T-helper 2 cell treated with Interferon-gamma antibody and Interleukin-4, amounts not matched to agents 5 μg/mL and 100 μg/mL, for 36 hours (primary cell): Measurements from ENCODE around the gene METRN.
"Not testable (repeated sequence)": the region's sequence is repeated elsewhere in the genome, so short reads cannot be mapped to it uniquely, and the experiment has no call there.

Source experiments
- DNase-seq: peaks from one replicate; pipeline ENCODE4 v3.0.0; 2021; ENCODE audit warnings: low spot score
- H3K27ac Mint-ChIP-seq: one replicate; pipeline ENCODE4 v1.8.0; 2021; ENCODE audit warnings: mild to moderate bottlenecking, mixed read lengths
- H3K27me3 Mint-ChIP-seq: one replicate; pipeline ENCODE4 v1.8.0; 2021; ENCODE audit warnings: low read depth, mixed read lengths
- H3K36me3 Mint-ChIP-seq: one replicate; pipeline ENCODE4 v1.8.0; 2021; ENCODE audit warnings: low read depth, mixed read lengths
- H3K4me1 Mint-ChIP-seq: one replicate; pipeline ENCODE4 v1.8.0; 2021; ENCODE audit warnings: low read depth, mixed read lengths
- H3K4me3 Mint-ChIP-seq: one replicate; pipeline ENCODE4 v1.8.0; 2022; ENCODE audit warnings: mild to moderate bottlenecking, moderate library complexity, mixed read lengths
- H3K9me3 Mint-ChIP-seq: one replicate; pipeline ENCODE4 v1.8.0; 2021; ENCODE audit warnings: mixed read lengths

METRN gene

GRCh38 chr16:747978-748746 lies 33.2 kb downstream of the METRN start:
- no peaks in the 10 kb centered on the region for H3K4me1 Mint-ChIP-seq
- no peaks in the 10 kb centered on the region for H3K36me3 Mint-ChIP-seq
- H3K27me3 Mint-ChIP-seq = no peaks in the 10 kb centered on the region

GRCh38 chr16:749010-749409 lies 34.1 kb downstream of the METRN start:
- H3K9me3 Mint-ChIP-seq = no peaks in the 10 kb centered on the region
- no peak overlapping the region for H3K27ac Mint-ChIP-seq
- no peaks in the 10 kb centered on the region for H3K36me3 Mint-ChIP-seq
- no peak for DNase-seq
- H3K4me3 Mint-ChIP-seq = no peak overlapping the region
- no peaks in the 10 kb centered on the region for H3K4me1 Mint-ChIP-seq
- no peaks in the 10 kb centered on the region for H3K27me3 Mint-ChIP-seq

More at GRCh38 chr16:747978-748746, 33.2 kb downstream of the METRN start:
- Mint-ChIP-seq H3K27ac (no peak overlapping the region), H3K9me3 (no peaks in the 10 kb centered on the region), H3K4me3 (no peak overlapping the region)
- no peak for DNase-seq

DNA sequence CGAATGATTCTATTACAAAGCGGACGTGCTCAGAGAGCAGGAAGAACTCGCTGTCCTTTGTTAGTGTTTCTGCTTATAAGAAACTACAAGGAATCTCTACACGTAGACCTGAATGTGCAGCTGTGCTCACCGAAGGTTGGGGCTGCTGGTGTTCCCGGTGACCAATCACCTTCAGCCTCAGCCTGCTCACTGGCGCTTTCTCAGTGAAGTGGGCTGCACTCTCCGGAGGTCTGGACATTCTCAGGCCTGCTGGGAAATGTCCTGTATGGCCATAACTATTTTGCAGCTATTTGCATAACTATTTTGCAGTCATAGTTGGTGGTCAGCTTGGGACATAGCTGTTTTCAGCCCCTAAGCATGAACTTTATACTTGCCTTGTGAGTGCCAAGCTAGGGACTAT lies 35.6 kb downstream of the METRN start:
- Mint-ChIP-seq H3K36me3 (no peaks in the 10 kb centered on the region), H3K4me3 (no peak overlapping the region), H3K27me3 (no peaks in the 10 kb centered on the region), H3K4me1 (no peaks in the 10 kb centered on the region), H3K9me3 (no peaks in the 10 kb centered on the region), H3K27ac (no peak overlapping the region)
- DNase-seq = no peak

- Mint-ChIP-seq H3K36me3 (no peaks in the 10 kb centered on the region), H3K27me3 (peaks cover 4% of the 10 kb centered on the region), H3K4me1 (no peaks in the 10 kb centered on the region), H3K4me3 (no peak overlapping the region), H3K9me3 (no peaks in the 10 kb centered on the region), H3K27ac (no peak overlapping the region)
- DNase-seq = no peak
Observed at GRCh38 chr16:751152-752006, 36.5 kb downstream of the METRN start.

DNA sequence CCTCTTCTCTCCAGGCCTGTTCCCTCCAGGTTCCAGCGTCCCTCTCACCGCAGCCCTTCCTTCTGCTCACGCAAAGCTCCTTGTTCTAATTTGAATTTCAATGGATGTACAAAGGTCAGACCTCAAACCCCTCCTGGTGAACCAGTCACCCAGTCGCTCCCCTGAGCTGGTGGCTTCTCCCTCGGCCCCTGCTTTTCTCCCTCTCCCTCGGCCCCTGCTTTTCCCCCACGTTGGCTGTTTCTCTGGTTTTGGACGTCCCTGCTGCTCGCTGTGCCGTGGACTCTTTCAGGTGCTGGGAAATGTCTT lies 37.0 kb downstream of the METRN start:
- Mint-ChIP-seq H3K27me3 (peaks cover 7% of the 10 kb centered on the region), H3K27ac (no peak overlapping the region), H3K4me1 (no peaks in the 10 kb centered on the region), H3K36me3 (no peaks in the 10 kb centered on the region), H3K4me3 (no peak overlapping the region), H3K9me3 (no peaks in the 10 kb centered on the region)
- DNase-seq = no peak

DNA sequence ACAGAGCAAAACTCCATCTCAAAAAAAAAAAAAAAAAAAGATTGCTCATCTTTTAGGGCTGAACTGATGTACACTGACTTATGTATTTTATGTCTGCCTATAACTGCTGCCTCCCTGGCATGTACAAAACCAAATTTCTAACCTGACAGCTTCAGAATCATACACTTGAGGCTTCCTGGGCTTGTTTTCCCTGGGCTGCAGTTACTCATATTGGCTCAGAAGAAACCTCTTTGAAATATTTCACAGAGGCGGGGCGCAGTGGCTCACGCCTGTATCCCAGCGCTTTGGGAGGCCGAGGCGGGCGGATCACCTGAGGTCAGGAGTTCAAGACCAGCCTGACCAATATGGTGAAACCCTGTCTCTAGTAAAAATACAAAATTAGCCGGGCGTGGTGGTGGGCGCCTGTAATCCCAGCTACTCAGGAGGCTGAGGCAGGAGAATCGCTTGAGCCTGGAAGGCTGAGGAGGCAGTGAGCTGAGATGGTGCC lies 39.2 kb downstream of the METRN start:
- not testable (repeated sequence) for H3K36me3 Mint-ChIP-seq, H3K27ac Mint-ChIP-seq, DNase-seq, H3K9me3 Mint-ChIP-seq, H3K4me1 Mint-ChIP-seq, H3K27me3 Mint-ChIP-seq, H3K4me3 Mint-ChIP-seq

DNA sequence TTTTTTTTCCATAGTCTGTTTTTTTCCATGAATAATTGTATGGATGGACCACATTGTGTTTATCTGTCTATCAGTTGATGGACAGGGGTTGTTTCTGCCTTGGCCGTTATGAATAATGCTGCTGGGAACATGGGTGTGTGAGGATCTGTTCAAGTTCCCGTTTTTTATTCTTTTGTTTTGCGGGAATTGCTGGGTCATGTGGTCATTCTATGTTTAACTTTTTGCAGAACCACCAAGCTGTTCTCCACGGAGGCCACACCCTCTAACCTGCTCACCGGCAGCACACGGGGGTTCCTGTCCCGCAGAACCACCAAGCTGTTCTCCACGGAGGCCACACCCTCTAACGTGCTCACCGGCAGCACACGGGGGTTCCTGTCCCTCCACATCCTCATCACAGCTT lies 39.7 kb downstream of the METRN start:
- H3K4me1 Mint-ChIP-seq = no peaks in the 10 kb centered on the region
- H3K36me3 Mint-ChIP-seq = no peaks in the 10 kb centered on the region
- H3K9me3 Mint-ChIP-seq = no peaks in the 10 kb centered on the region
- H3K27ac Mint-ChIP-seq = no peak overlapping the region
- H3K27me3 Mint-ChIP-seq = peaks cover 7% of the 10 kb centered on the region
- no peak overlapping the region for H3K4me3 Mint-ChIP-seq
- no peak for DNase-seq

DNA sequence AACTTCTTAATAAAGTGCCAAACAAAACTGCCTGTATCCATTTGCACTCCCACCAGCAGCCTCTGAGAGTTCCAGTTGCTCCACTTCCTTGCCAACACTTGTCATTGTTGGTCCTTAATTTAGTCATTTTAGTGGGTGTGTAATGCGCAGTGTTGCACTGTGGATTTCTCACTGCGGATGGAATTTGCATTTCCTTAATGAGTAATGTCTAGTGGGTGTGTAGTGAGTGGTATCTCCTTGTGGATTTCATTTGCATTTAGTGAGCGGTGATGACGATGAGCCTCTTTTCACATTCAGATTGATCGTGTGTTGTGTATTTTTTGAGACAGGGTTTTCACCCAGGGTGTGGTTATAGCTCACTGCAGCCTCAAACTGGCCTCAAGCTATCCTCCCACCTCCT lies 41.5 kb downstream of the METRN start:
- no peak for DNase-seq
- H3K9me3 Mint-ChIP-seq = no peaks in the 10 kb centered on the region
- no peak overlapping the region for H3K4me3 Mint-ChIP-seq
- peaks cover 7% of the 10 kb centered on the region for H3K27me3 Mint-ChIP-seq
- no peak overlapping the region for H3K27ac Mint-ChIP-seq
- H3K4me1 Mint-ChIP-seq = no peaks in the 10 kb centered on the region
- H3K36me3 Mint-ChIP-seq = no peaks in the 10 kb centered on the region

DNA sequence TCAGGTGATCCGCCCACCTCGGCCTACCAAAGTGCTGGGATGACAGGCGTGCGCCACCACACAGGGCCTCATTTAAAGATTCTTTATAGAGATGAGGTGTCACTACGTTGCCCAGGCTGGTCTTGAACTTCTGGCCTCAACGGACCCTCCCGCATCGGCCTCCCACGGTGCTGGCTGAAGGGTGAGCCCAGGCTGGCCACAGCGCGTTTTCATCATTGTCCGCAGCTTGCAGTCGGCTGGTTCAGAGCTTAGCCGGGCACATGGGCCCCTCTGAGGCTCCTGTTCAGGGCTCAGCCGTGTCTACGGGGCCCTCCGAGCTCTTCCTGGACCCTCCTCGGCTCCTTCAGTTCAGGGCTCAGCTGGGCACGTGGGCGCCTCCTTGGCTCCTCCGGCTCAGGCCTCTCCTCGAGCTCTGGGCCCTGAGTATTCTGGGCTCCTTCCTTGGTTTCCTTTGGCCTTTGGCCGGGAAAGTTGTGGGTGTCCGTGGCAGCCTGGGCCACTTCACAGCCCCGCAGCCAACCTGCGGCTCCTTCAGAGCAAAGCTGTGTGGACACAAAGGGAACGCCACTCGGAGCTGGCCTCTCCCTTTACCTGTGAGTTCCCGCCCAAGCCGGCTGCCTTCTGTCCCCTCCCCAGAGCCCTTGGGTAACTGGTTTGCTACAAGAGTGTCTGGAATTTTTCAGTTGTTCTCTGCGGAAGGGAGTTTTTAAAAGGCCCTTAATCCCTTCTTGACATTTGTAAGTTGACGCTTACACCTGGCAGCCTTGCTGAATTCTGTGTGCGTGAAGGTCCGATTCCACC lies 44.4 kb downstream of the METRN start:
- Mint-ChIP-seq H3K4me1 (no peaks in the 10 kb centered on the region), H3K9me3 (no peaks in the 10 kb centered on the region), H3K27me3 (peaks cover 7% of the 10 kb centered on the region), H3K36me3 (no peaks in the 10 kb centered on the region), H3K4me3 (no peak overlapping the region), H3K27ac (no peak overlapping the region)
- DNase-seq = no peak

GRCh38 chr16:760065-760464 lies 45.1 kb downstream of the METRN start:
- Mint-ChIP-seq H3K4me3 (no peak overlapping the region), H3K9me3 (no peaks in the 10 kb centered on the region), H3K36me3 (no peaks in the 10 kb centered on the region), H3K27me3 (peaks cover 7% of the 10 kb centered on the region), H3K4me1 (no peaks in the 10 kb centered on the region), H3K27ac (no peak overlapping the region)
- no peak for DNase-seq

DNA sequence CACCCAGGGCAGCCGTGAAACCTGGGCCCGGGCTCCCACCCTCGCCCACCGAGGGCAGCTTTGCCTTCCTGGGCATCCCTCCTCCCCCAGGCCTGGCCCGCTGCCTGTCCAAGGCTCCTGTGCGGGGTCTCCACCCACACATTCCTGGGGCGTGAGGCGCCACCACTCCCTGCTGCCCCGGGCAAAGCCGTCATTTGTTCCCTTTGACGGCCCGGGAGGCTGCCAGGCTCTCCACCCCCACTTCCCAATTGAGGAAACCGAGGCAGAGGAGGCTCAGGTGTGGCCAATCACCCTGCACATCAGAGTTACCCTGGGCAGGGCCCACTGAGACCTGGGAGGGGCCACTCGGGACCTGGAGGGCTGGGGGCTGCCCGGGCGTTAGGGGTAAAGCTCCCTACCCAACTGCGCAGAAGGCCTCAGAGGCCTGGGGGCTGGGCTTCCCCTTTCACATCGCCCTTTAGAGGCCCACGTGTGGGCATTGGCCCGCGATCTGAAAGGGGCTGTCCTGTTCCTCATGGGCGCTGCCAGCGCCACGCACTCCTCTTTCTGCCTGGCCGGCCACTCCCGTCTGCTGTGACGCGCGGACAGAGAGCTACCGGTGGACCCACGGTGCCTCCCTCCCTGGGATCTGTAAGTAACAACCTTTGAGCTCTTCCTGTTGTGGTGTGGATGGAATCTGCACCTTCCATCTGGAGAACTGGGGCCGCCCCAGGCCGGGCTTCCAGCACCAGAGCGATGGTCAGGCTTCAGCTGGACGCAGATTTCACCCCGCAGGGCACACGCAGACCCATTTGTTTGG lies 45.8 kb downstream of the METRN start, which contains the start of gene MSLN:
Gene MSLN (plus strand): TSS at position 190 of the 799 bp plus-strand sequence. CDS start 1,947 bp downstream, outside the sequence.
- Mint-ChIP-seq H3K36me3 (no peaks in the 10 kb centered on the region), H3K9me3 (no peaks in the 10 kb centered on the region), H3K27me3 (peaks cover 5% of the 10 kb centered on the region), H3K27ac (no peak within 1 kb of the TSS), H3K4me1 (no peaks in the 10 kb centered on the region), H3K4me3 (no peak within 1 kb of the TSS)
- no peak for DNase-seq

DNA sequence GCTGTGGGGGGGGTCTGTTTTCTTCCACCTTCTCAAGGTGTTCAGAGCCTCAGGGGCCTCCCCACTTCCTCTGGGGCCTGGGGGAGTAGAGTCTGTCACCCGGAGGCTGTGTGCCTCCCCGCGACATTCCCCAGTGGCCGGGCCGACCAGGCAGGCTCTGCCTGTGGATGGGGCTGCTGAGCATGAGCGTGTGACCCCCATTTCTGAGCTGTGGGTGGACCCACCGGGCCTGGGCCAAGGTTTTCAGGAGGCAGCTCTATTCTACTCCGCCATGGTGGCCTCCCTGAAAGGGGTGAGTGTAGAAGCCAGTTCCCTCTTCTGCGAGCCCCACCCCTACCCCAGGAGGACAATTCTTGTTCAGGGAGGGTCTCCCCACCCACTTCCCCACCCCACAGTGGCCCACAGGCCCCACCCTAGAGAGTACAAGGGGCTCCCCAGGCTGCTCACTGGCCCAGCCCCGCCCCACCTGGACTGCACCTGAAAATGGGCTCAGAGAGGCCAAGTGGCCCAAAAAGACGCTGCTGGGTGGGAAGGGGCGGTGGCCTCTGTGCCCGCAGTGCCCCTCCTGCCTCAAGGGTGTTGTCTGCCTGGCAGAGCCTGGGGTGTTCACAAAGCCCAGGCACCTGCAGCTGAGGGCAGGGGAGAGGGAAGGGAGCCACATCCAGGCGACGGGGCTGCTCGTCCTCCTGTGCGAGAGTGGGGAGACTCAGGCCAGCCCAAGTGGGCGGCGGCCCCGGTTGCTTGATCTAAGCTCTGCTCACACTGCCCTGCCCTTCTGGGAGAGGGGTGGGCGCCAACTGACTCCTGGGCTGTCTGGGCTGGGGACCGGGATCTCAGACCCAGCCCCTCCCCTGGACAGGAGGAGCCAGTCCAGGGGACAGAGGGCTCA lies 47.0 kb downstream of the METRN start:
- H3K27me3 Mint-ChIP-seq = no peaks in the 10 kb centered on the region
- H3K36me3 Mint-ChIP-seq = no peaks in the 10 kb centered on the region
- H3K27ac Mint-ChIP-seq = no peak overlapping the region
- DNase-seq = no peak
- no peaks in the 10 kb centered on the region for H3K9me3 Mint-ChIP-seq
- H3K4me3 Mint-ChIP-seq = no peak overlapping the region
- no peaks in the 10 kb centered on the region for H3K4me1 Mint-ChIP-seq
